Measurements from ENCODE around the gene EIF2S1.

- TF ChIP-seq CTCF (IDR thresholded peaks at IDR 0.05; ENCODE audit: low read depth, low read length) (no peak), POLR2A (IDR thresholded peaks at IDR 0.05; ENCODE audit: extremely low read depth, insufficient read length) (no peak)
Observed at GRCh38 chr14:67395876-67396189, 35.7 kb downstream of the EIF2S1 start.

Data from NB4 (cell line).